ENCODE measurements around the gene KRTAP1-4.
"Not testable (repeated sequence)": the region's sequence is repeated elsewhere in the genome, so short reads cannot be mapped to it uniquely, and the experiment has no call there.

KRTAP1-4 gene

GRCh38 chr17:41046735-41047465 is 16.9 kb upstream of the KRTAP1-4 start, which contains the start of gene KRTAP2-1:
Gene KRTAP2-1, minus strand, starts transcription at chr17:41047316. Its CDS starts 49 bp downstream, at chr17:41047267.
- not testable (repeated sequence) for DNase-seq

GRCh38 chr17:41042953-41043352 is 13.0 kb upstream of the KRTAP1-4 start:
- no peak for DNase-seq

GRCh38 chr17:41040783-41041571 is 11.0 kb upstream of the KRTAP1-4 start, which contains the start of gene KRTAP1-1:
Gene KRTAP1-1, minus strand, starts transcription at chr17:41041450. Its CDS starts 53 bp downstream, at chr17:41041397.
- not testable (repeated sequence) for DNase-seq

- DNase-seq = no peak
Observed at GRCh38 chr17:41037853-41038350, 7.9 kb upstream of the KRTAP1-4 start.

- not testable (repeated sequence) for DNase-seq
Observed at GRCh38 chr17:41034346-41034935, 4.4 kb upstream of the KRTAP1-4 start, which contains the start of gene KRTAP1-3. Gene KRTAP1-3, minus strand, starts transcription at chr17:41034874. Its CDS starts 53 bp downstream, at chr17:41034821.

GRCh38 chr17:41026715-41027471 is 3.1 kb downstream of the KRTAP1-4 start, which contains the start of gene KRTAP1-5:
Gene KRTAP1-5, minus strand, starts transcription at chr17:41027208. Its CDS starts 53 bp downstream, at chr17:41027155.
- DNase-seq = no peak

- DNase-seq = no peak
Observed at GRCh38 chr17:41024697-41025096, 5.3 kb downstream of the KRTAP1-4 start.

GRCh38 chr17:41020336-41020735 is 9.7 kb downstream of the KRTAP1-4 start:
- no peak for DNase-seq

- no peak for DNase-seq
Observed at GRCh38 chr17:41019415-41019814, 10.6 kb downstream of the KRTAP1-4 start.

- no peak for DNase-seq
Observed at GRCh38 chr17:41018541-41018940, 11.5 kb downstream of the KRTAP1-4 start.

- DNase-seq = no peak
Observed at GRCh38 chr17:41016578-41017215, 13.3 kb downstream of the KRTAP1-4 start.

- DNase-seq = no peak
Observed at GRCh38 chr17:41015454-41015853, 14.5 kb downstream of the KRTAP1-4 start.

GRCh38 chr17:41013606-41014005 is 16.4 kb downstream of the KRTAP1-4 start:
- DNase-seq = no peak

GRCh38 chr17:41013181-41013580 is 16.8 kb downstream of the KRTAP1-4 start:
- no peak for DNase-seq

- no peak for DNase-seq
Observed at GRCh38 chr17:41012326-41013120, 17.5 kb downstream of the KRTAP1-4 start.

GRCh38 chr17:41010441-41010840 is 19.6 kb downstream of the KRTAP1-4 start:
- DNase-seq = no peak

GRCh38 chr17:41009936-41010335 is 20.1 kb downstream of the KRTAP1-4 start:
- DNase-seq = no peak

- DNase-seq = no peak
Observed at GRCh38 chr17:41009301-41009760, 20.7 kb downstream of the KRTAP1-4 start.

- DNase-seq = no peak
Observed at GRCh38 chr17:41008811-41009210, 21.2 kb downstream of the KRTAP1-4 start, which contains the start of gene KRTAP3-1. Gene KRTAP3-1, minus strand, starts transcription at chr17:41009128. Its CDS starts 54 bp downstream, at chr17:41009074.

- DNase-seq = no peak
Observed at GRCh38 chr17:41004397-41004796, 25.6 kb downstream of the KRTAP1-4 start.

GRCh38 chr17:41003926-41004325 is 26.1 kb downstream of the KRTAP1-4 start:
- no peak for DNase-seq
